Endothelial cell of umbilical vein (primary cell): ENCODE results near the gene HSPA5. TPM values are rescaled to one million over a fixed set of nuclear protein-coding genes. Genes with fewer than 3 reads are reported as not detected.

Experiments used
- BruUV-seq: library from RNA; stranded (reverse); fragments of 400-500 nt; replicated peaks from 2 replicates; lab custom pipeline; 2021; lab: Mats Ljungman, UMichigan
- CTCF ChIA-PET: fragments of 300-600, 350-600 bp; sonication (Branson Sonifier 250); formaldehyde crosslinking; loops from one replicate; lab custom pipeline; 2021; ENCODE audit warnings: antibody characterized with exemption, inconsistent platforms; lab: Charles Lee
- POLR2A ChIA-PET: fragments of 300-600, 350-600 bp; sonication (Branson Sonifier 250); formaldehyde crosslinking; loops from one replicate; lab custom pipeline; 2021; ENCODE audit warnings: antibody characterized with exemption, inconsistent platforms; lab: Charles Lee
- DNase-seq: peaks from one replicate; pipeline ENCODE4 v3.0.0-alpha.2; 2011; ENCODE audit warnings: low read depth, low spot score
- FAIRE-seq: peaks from 2 replicates; lab custom pipeline; 2011; peaks lifted over from hg19 to GRCh38; lab: Jason Lieb, UNC
- H2AFZ ChIP-seq: 2 replicates; pipeline ENCODE4 v1.6.0; 2012; ENCODE audit warnings: low read depth, low read length, control low read depth, inconsistent platforms
- H3K27ac ChIP-seq: 2 replicates; pipeline ENCODE4 v1.5.1; 2011; ENCODE audit warnings: low read depth, mild to moderate bottlenecking, control low read depth, low read length, moderate library complexity; ENCODE audit not compliant: insufficient read depth
- H3K27me3 ChIP-seq, 2 experiments: 2 replicates each; pipeline versions ENCODE4 v1.6.0 to v1.6.1; 2011; ENCODE audit warnings: low read length in 2 of 2, mixed read lengths in 1 of 2; ENCODE audit not compliant: control insufficient read depth in 2 of 2, insufficient read depth in 2 of 2
- H3K36me3 ChIP-seq, 2 experiments: 2 replicates in 1 of 2; 3 replicates in 1 of 2; pipeline ENCODE4 v1.5.1; 2011; ENCODE audit warnings: low read length in 2 of 2, mild to moderate bottlenecking in 1 of 2, moderate library complexity in 1 of 2; ENCODE audit not compliant: control insufficient read depth in 2 of 2, insufficient read depth in 2 of 2; ENCODE audit errors: extremely low read depth in 1 of 2
- H3K4me1 ChIP-seq: 3 replicates; pipeline ENCODE4 v1.5.1; 2011; ENCODE audit warnings: mild to moderate bottlenecking, low read length; ENCODE audit not compliant: control insufficient read depth, insufficient read depth; ENCODE audit errors: extremely low read depth
- H3K4me2 ChIP-seq: 2 replicates; pipeline ENCODE4 v1.6.1; 2011; ENCODE audit warnings: low read length, control low read depth, mixed read lengths; ENCODE audit not compliant: insufficient read depth
- H3K4me3 ChIP-seq, 3 experiments: fragments of 200-600 bp in 1 of 3; sonication (generic), shearing (Covaris generic) in 1 of 3; replicated peaks in 1 of 3; 2 replicates each; pipeline ENCODE4 v1.5.1; 2011 to 2016; ENCODE audit warnings: control low read depth in 3 of 3, low read length in 3 of 3, mild to moderate bottlenecking in 2 of 3, inconsistent platforms in 1 of 3, low read depth in 1 of 3, moderate library complexity in 1 of 3; ENCODE audit not compliant: insufficient read depth in 1 of 3
- H3K79me2 ChIP-seq: 2 replicates; pipeline ENCODE4 v1.6.0; 2012; ENCODE audit warnings: low read length, inconsistent platforms; ENCODE audit not compliant: control insufficient read depth, insufficient read depth
- H3K9ac ChIP-seq: replicated peaks from 2 replicates; pipeline ENCODE3; 2011; ENCODE audit warnings: low read length, control low read depth; ENCODE audit not compliant: insufficient read depth; ENCODE audit errors: extremely low read depth
- H3K9me1 ChIP-seq: replicated peaks from 3 replicates; pipeline ENCODE4 v1.6.0; 2011; ENCODE audit warnings: mild to moderate bottlenecking, low read length; ENCODE audit not compliant: control insufficient read depth, insufficient read depth; ENCODE audit errors: extremely low read depth
- H3K9me3 ChIP-seq: replicated peaks from 2 replicates; pipeline ENCODE4 v1.5.1; 2012; ENCODE audit warnings: low read length, inconsistent platforms; ENCODE audit not compliant: control insufficient read depth, insufficient read depth
- H4K20me1 ChIP-seq: replicated peaks from 2 replicates; pipeline ENCODE3; 2011; ENCODE audit warnings: mild to moderate bottlenecking, low read length; ENCODE audit not compliant: control insufficient read depth, insufficient read depth; ENCODE audit errors: extremely low read depth
- EZH2 ChIP-seq: IDR thresholded peaks from 2 replicates; pipeline ENCODE4 v1.6.1; 2012; ENCODE audit warnings: borderline replicate concordance, low read depth, mild to moderate bottlenecking, moderate library complexity, low read length, inconsistent platforms; ENCODE audit not compliant: severe bottlenecking
- FOS ChIP-seq: IDR thresholded peaks from 2 replicates; pipeline ENCODE4 v1.6.1; 2011; ENCODE audit warnings: mild to moderate bottlenecking, low read length, moderate library complexity, borderline replicate concordance; ENCODE audit not compliant: insufficient read depth
- GATA2 ChIP-seq: IDR thresholded peaks from 2 replicates; pipeline ENCODE4 v1.7.0; 2011; ENCODE audit warnings: low read depth, mild to moderate bottlenecking, moderate library complexity, mixed read lengths, low read length; ENCODE audit not compliant: insufficient read length, insufficient read depth
- JUN ChIP-seq: IDR thresholded peaks from 2 replicates; pipeline ENCODE4 v1.6.1; 2011; ENCODE audit warnings: borderline replicate concordance, low read depth; ENCODE audit not compliant: insufficient read length, insufficient read depth
- MAX ChIP-seq: IDR thresholded peaks from 2 replicates; pipeline ENCODE4 v1.6.1; 2011; ENCODE audit not compliant: insufficient read depth, insufficient read length
- MYC ChIP-seq: IDR thresholded peaks from one replicate; pipeline ENCODE4 v1.6.1; 2011; ENCODE audit warnings: mild to moderate bottlenecking, low read depth, low read length
- POLR2A ChIP-seq: IDR thresholded peaks from 2 replicates; pipeline ENCODE4 v1.6.1; 2012; ENCODE audit warnings: low read depth, mild to moderate bottlenecking, control low read depth, low read length
- POLR2AphosphoS5 ChIP-seq: IDR thresholded peaks from 2 replicates; pipeline ENCODE4 v1.6.1; 2012; ENCODE audit warnings: low read depth, mild to moderate bottlenecking, control low read depth, low read length, moderate library complexity; ENCODE audit not compliant: insufficient read depth
- dilution Hi-C: fragments of 300-500 bp; cut with MboI; formaldehyde crosslinking; loops from one replicate; pipeline ENCODE4 v1.15.0; 2019; ENCODE audit warnings: low sequenced_read_pairs; ENCODE audit not compliant: extremely low pct_ligation_motif_present
- intact Hi-C: fragments of 100-400 bp; cut with micrococcal nuclease; formaldehyde crosslinking; loops from one replicate; pipeline ENCODE4 v1.10.0; 2022
- polyA plus RNA-seq, 4 experiments: library from polyadenylated mRNA; depleted of rRNA in 3 of 4; stranded (reverse) in 3 of 4; unstranded in 1 of 4; fragments of >200 nt; gene quantifications; 2 replicates each; pipeline versions ENCODE4 v1.2.1 to v1.2.3, GENCODE V29; 2011 to 2012; ENCODE audit warnings: missing spikeins in 1 of 4
- total RNA-seq: library from RNA; stranded (reverse); gene quantifications from 2 replicates; pipeline ENCODE4 v1.2.3, GENCODE V29; 2021
- TF ChIP-seq, protein P1 (sequence below), 2 donors: IDR thresholded peaks; 1 replicate in 1 of 2; 2 replicates in 1 of 2; pipeline ENCODE4 v1.5.1; 2011; ENCODE audit warnings: low read length in 2 of 2, mild to moderate bottlenecking in 2 of 2, moderate library complexity in 2 of 2, control low read depth in 1 of 2, inconsistent platforms in 1 of 2, low read depth in 1 of 2; ENCODE audit not compliant: insufficient read depth in 1 of 2; ENCODE audit errors: extremely low read depth in 1 of 2

HSPA5 gene
- total and polyA plus RNA-seq, 2 donors (not counting 3 experiments of a cell fraction or from before 2014, with no cell fraction given), result 247 to 538 TPM

GRCh38 chr9:125260561-125260960 is 19.4 kb upstream of the HSPA5 start:
- Histone ChIP-seq H3K9me3 (no peaks in the 10 kb centered on the region), H3K4me2 (no peak overlapping the region), H3K27ac (no peak overlapping the region), H3K4me3 (no peak overlapping the region), H3K9me1 (no peaks in the 10 kb centered on the region), H3K9ac (no peak overlapping the region), H3K36me3 (no peaks in the 10 kb centered on the region), H3K27me3 (no peaks in the 10 kb centered on the region), H4K20me1 (no peaks in the 10 kb centered on the region), H2AFZ (peak overlapping the region; percentile 26), H3K79me2 (peaks cover 37% of the 10 kb centered on the region), H3K4me1 (peaks cover 21% of the 10 kb centered on the region)
- CTCF ChIA-PET, result interaction anchor here (0.6 to 2.4 kb wide), 5 partner anchors 9 to 108 kb away, joined by 3 to 8 read pairs (median 3); partner anchors contain the start of gene HSPA5
- BruUV-seq, result no TSS peak
- no peak for FAIRE-seq
- DNase-seq, result no peak
- POLR2A ChIA-PET, result interaction anchor here (0.6 to 1.0 kb wide), 4 partner anchors 17 to 843 kb away, joined by 3 to 4 read pairs (median 4); partner anchors contain the start of gene HSPA5
- no peak for TF ChIP-seq POLR2AphosphoS5
- TF ChIP-seq JUN, result no peak
- no peak for TF ChIP-seq EZH2
- no peak for TF ChIP-seq GATA2
- no peak for TF ChIP-seq POLR2A
- TF ChIP-seq MAX, result no peak
- TF ChIP-seq MYC, result no peak
- TF ChIP-seq FOS, result no peak
- TF ChIP-seq, protein P1, sequence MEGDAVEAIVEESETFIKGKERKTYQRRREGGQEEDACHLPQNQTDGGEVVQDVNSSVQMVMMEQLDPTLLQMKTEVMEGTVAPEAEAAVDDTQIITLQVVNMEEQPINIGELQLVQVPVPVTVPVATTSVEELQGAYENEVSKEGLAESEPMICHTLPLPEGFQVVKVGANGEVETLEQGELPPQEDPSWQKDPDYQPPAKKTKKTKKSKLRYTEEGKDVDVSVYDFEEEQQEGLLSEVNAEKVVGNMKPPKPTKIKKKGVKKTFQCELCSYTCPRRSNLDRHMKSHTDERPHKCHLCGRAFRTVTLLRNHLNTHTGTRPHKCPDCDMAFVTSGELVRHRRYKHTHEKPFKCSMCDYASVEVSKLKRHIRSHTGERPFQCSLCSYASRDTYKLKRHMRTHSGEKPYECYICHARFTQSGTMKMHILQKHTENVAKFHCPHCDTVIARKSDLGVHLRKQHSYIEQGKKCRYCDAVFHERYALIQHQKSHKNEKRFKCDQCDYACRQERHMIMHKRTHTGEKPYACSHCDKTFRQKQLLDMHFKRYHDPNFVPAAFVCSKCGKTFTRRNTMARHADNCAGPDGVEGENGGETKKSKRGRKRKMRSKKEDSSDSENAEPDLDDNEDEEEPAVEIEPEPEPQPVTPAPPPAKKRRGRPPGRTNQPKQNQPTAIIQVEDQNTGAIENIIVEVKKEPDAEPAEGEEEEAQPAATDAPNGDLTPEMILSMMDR (IDR thresholded peaks at IDR 0.05; ENCODE audit: extremely low read depth in 1 of 2, insufficient read depth in 1 of 2, low read depth in 1 of 2, low read length in 2 of 2), result no peak
- dilution Hi-C loops (no loop called here), intact Hi-C loops (no loop called here)
